IPS DF 4.7 (cell line): ENCODE results near the gene RDH16.

Source experiments
- DNase-seq: peaks from one replicate; pipeline ENCODE4 v3.0.0-alpha.2; 2013; ENCODE audit warnings: low spot score; ENCODE audit errors: extremely low read depth

The RDH16 gene

GRCh38 chr12:56957229-56958052 is at the start of gene RDH16:
Gene RDH16 (minus strand): TSS chr12:56957608. CDS start chr12:56957462, 146 bp downstream.
- DNase-seq, result no peak

GRCh38 chr12:57006809-57007475 is 49.5 kb upstream of the RDH16 start:
- no peak for DNase-seq

- DNase-seq, result no peak
Measured at GRCh38 chr12:57005980-57006808, 48.8 kb upstream of the RDH16 start, which contains the start of gene ZBTB39. Gene ZBTB39 (minus strand): TSS chr12:57006546. CDS start chr12:57004917, 1,629 bp downstream.

- no peak for DNase-seq
Measured at GRCh38 chr12:57004651-57005050, 47.2 kb upstream of the RDH16 start.

GRCh38 chr12:57003395-57003794 is 46.0 kb upstream of the RDH16 start:
- no peak for DNase-seq

- DNase-seq, result no peak
Measured at GRCh38 chr12:57001448-57001906, 44.1 kb upstream of the RDH16 start.

- no peak for DNase-seq
Measured at GRCh38 chr12:57000393-57000792, 43.0 kb upstream of the RDH16 start.

GRCh38 chr12:56999456-56999855 is 42.0 kb upstream of the RDH16 start:
- no peak for DNase-seq

- DNase-seq, result no peak
Measured at GRCh38 chr12:56998981-56999380, 41.6 kb upstream of the RDH16 start.

GRCh38 chr12:56998316-56998715 is 40.9 kb upstream of the RDH16 start:
- DNase-seq, result no peak

- no peak for DNase-seq
Measured at GRCh38 chr12:56996793-56997545, 39.6 kb upstream of the RDH16 start.

- no peak for DNase-seq
Measured at GRCh38 chr12:56995930-56996496, 38.6 kb upstream of the RDH16 start.

GRCh38 chr12:56995201-56995929 is 38.0 kb upstream of the RDH16 start:
- no peak for DNase-seq

- DNase-seq, result no peak
Measured at GRCh38 chr12:56994231-56994746, 36.9 kb upstream of the RDH16 start.

- no peak for DNase-seq
Measured at GRCh38 chr12:56993346-56993745, 35.9 kb upstream of the RDH16 start.

- no peak for DNase-seq
Measured at GRCh38 chr12:56991319-56992246, 34.2 kb upstream of the RDH16 start.

GRCh38 chr12:56990648-56991318 is 33.4 kb upstream of the RDH16 start:
- DNase-seq, result no peak
